Pancreas (tissue), 10 donors: ENCODE data around the gene GGT1. TPM values are rescaled to one million over a fixed set of nuclear protein-coding genes. Genes with fewer than 3 reads are reported as not detected.
"Not testable (repeated sequence)": the region's sequence is repeated elsewhere in the genome, so short reads cannot be mapped to it uniquely, and the experiment has no call there.

ENCODE experiments used
- ATAC-seq, 4 donors: fragments of 200-7000 bp; cut with Tn5 transposase; one replicate each; pipeline versions ENCODE4 v1.8.0 to v1.9.1; 2020; ENCODE audit warnings: mild to moderate bottlenecking in 4 of 4, moderate library complexity in 4 of 4
- DNase-seq, 6 donors: peaks; one replicate each; pipeline ENCODE4 v3.0.0-alpha.2; 2020
- FAIRE-seq: peaks from 2 replicates; lab custom pipeline; 2012; peaks lifted over from hg19 to GRCh38; lab: Jason Lieb, UNC
- H3K27ac ChIP-seq, 4 donors: fragments of 200-600 bp; sonication (generic); 1 replicate in 3 of 4; 2 replicates in 1 of 4; pipeline versions ENCODE4 v1.5.0 to v1.8.0; 2020
- H3K27me3 ChIP-seq, 4 donors: fragments of 200-600 bp; one replicate each; pipeline ENCODE4 v1.8.0; 2021
- H3K36me3 ChIP-seq, 3 donors: fragments of 200-600 bp; sonication (generic) in 1 of 3; one replicate each; pipeline versions ENCODE4 v1.5.0 to v1.8.0; 2020 to 2021
- H3K4me1 ChIP-seq, 3 donors: fragments of 200-600 bp; one replicate each; pipeline ENCODE4 v1.8.0; 2021
- H3K4me3 ChIP-seq, 4 donors: fragments of 200-600 bp; sonication (generic) in 2 of 4; one replicate each; pipeline versions ENCODE4 v1.5.0 to v1.8.0; 2020 to 2021
- H3K9me3 ChIP-seq, 4 donors: fragments of 200-600 bp; one replicate each; pipeline ENCODE4 v1.8.0; 2021
- whole genome bisulfite sequencing, 2 donors: extraction: QIAGEN DNeasy Blood & Tissue Kit; methylation state at CpG; one replicate each; pipeline ENCODE4 v1.1.7; 2013; 5-methylcytosine and 5-hydroxymethylcytosine counted together
- intact Hi-C, 3 donors: fragments of 100-400 bp; cut with DNase I; formaldehyde crosslinking; loops; one replicate each; pipeline versions ENCODE4 v1.11.1 to v1.14.2; 2022
- polyA plus RNA-seq, 2 donors: library from polyadenylated mRNA; stranded (reverse); fragments of 200-250 nt; gene quantifications; one replicate each; pipeline ENCODE4 v1.2.3, GENCODE V29; 2013
- total RNA-seq, 6 donors: library from RNA; stranded (reverse); fragmentation: NEBNext Ultra II Directional in 4 of 6; extraction: Animal tissue kit (Norgen Biotek cat#: 25700) in 4 of 6; gene quantifications; one replicate each; pipeline versions ENCODE4 v1.2.1 to v1.2.4, GENCODE V29; 2021 to 2023
- TF ChIP-seq, protein P1 (sequence below), 4 donors: fragments of 200-600 bp; sonication (generic) in 3 of 4; IDR thresholded peaks; one replicate each; pipeline versions ENCODE4 v1.5.0 to v1.8.0; 2021; ENCODE audit warnings: antibody characterized with exemption in 4 of 4
- donor health status: healthy with polysubstance abuse.
- donor health status: DM: no; HTN: no; CAD: no; lungs with moderate emphysema.
- donor health status: DM: no; HTN: no; CAD: no.
- donor health status: control.
- donor health status: control.
- donor health status: Bipolar disorder and iron deficiency.
- donor health status: DM: yes; HTN: yes; CAD: no.
- donor health status: DM: no; HTN: no; CAD: no.
- donor health status: DM: no; HTN: no; CAD: no.
- donor health status: DM: yes; HTN: yes; CAD: no.

The GGT1 gene
- total and polyA plus RNA-seq, 8 donors, result 23.5 to 195 (median 52.4) TPM

DNA sequence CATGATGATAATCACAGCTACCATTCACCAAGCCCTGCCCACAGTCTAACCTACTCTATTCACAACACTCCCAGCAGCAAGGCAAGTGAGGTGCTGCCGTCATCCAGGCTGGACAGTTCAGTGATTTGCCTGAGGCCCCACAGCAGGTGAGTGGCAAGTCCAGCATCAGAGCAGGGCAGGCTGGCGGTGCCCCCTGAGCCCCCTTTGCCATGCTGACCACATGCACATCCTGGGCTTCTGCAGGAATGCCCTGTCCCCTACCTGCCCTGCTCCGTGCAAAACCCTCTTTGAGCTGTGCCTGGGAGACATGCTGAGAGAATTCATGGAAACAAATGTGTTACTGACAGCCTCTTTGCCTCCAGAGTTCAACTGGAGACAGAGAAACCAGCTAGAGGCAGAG is 6.9 kb downstream of the GGT1 start:
- peak in 1 of 6 donors; percentile 20 for DNase-seq
- intact Hi-C loops, H3K4me1 ChIP-seq, H3K4me3 ChIP-seq, H3K27me3 ChIP-seq, FAIRE-seq, H3K27ac ChIP-seq, ATAC-seq, H3K36me3 ChIP-seq, H3K9me3 ChIP-seq: not testable (repeated sequence)
- WGBS, 2 donors, result 92 to 100% methylated on average over 2 to 3 of the region's 3 CpGs

DNA sequence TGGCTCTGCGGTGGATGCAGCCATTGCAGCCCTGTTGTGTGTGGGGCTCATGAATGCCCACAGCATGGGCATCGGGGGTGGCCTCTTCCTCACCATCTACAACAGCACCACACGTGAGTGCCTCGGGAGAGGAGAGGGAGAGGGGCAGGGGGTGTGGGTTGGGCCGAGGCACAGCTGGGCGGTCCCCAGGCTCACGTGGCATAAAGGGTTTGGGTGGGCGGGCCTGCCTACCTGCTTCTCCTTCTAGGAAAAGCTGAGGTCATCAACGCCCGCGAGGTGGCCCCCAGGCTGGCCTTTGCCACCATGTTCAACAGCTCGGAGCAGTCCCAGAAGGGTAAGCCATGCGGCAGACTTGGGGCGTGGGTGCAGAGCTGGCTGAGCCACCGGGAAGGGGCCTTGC is 11.8 kb downstream of the GGT1 start:
- FAIRE-seq, intact Hi-C loops, H3K27me3 ChIP-seq, H3K9me3 ChIP-seq, ATAC-seq, H3K36me3 ChIP-seq, H3K27ac ChIP-seq, H3K4me1 ChIP-seq, H3K4me3 ChIP-seq: not testable (repeated sequence)
- WGBS, 2 donors, result 87 to 91% methylated on average over 11 to 15 of the region's 15 CpGs
- DNase-seq, result peak in 1 of 6 donors; percentile 41

GRCh38 chr22:24621244-24621643 is 18.3 kb downstream of the GGT1 start:
- ATAC-seq, H3K4me3 ChIP-seq, H3K27me3 ChIP-seq, DNase-seq, FAIRE-seq, H3K4me1 ChIP-seq, H3K27ac ChIP-seq, H3K36me3 ChIP-seq, intact Hi-C loops, H3K9me3 ChIP-seq: not testable (repeated sequence)
- 70 to 78% methylated on average over 4 of the region's 5 CpGs for WGBS, 2 donors

GRCh38 chr22:24622596-24622995 is 19.6 kb downstream of the GGT1 start:
- H3K27me3 ChIP-seq, H3K4me1 ChIP-seq, H3K4me3 ChIP-seq, H3K9me3 ChIP-seq, H3K36me3 ChIP-seq, DNase-seq, ATAC-seq, H3K27ac ChIP-seq, FAIRE-seq, intact Hi-C loops: not testable (repeated sequence)
- 92 to 93% methylated on average over 2 of the region's 2 CpGs for WGBS, 2 donors

GRCh38 chr22:24627911-24628310 is 24.9 kb downstream of the GGT1 start:
- H3K4me1 ChIP-seq, intact Hi-C loops, DNase-seq, FAIRE-seq, ATAC-seq, H3K4me3 ChIP-seq, H3K9me3 ChIP-seq, H3K27ac ChIP-seq, H3K36me3 ChIP-seq, H3K27me3 ChIP-seq: not testable (repeated sequence)
- 75 to 90% methylated on average over 2 to 13 of the region's 16 CpGs for WGBS, 2 donors

- H3K27me3 ChIP-seq, H3K4me1 ChIP-seq, H3K9me3 ChIP-seq, H3K27ac ChIP-seq, intact Hi-C loops, ATAC-seq, H3K4me3 ChIP-seq, H3K36me3 ChIP-seq, FAIRE-seq, DNase-seq: not testable (repeated sequence)
- 56 to 65% methylated on average over 9 of the region's 11 CpGs for WGBS, 2 donors
- TF ChIP-seq, protein P1, sequence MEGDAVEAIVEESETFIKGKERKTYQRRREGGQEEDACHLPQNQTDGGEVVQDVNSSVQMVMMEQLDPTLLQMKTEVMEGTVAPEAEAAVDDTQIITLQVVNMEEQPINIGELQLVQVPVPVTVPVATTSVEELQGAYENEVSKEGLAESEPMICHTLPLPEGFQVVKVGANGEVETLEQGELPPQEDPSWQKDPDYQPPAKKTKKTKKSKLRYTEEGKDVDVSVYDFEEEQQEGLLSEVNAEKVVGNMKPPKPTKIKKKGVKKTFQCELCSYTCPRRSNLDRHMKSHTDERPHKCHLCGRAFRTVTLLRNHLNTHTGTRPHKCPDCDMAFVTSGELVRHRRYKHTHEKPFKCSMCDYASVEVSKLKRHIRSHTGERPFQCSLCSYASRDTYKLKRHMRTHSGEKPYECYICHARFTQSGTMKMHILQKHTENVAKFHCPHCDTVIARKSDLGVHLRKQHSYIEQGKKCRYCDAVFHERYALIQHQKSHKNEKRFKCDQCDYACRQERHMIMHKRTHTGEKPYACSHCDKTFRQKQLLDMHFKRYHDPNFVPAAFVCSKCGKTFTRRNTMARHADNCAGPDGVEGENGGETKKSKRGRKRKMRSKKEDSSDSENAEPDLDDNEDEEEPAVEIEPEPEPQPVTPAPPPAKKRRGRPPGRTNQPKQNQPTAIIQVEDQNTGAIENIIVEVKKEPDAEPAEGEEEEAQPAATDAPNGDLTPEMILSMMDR (IDR thresholded peaks at IDR 0.05), result peak in 3 of 4 donors; percentile 16 to 28 (median 17)
These were observed 26.1 kb downstream of the GGT1 start for GRCh38 chr22:24629069-24629468.

GRCh38 chr22:24630812-24631427 is 27.9 kb downstream of the GGT1 start:
- FAIRE-seq, H3K4me1 ChIP-seq, H3K9me3 ChIP-seq, H3K36me3 ChIP-seq, H3K27me3 ChIP-seq, intact Hi-C loops, ATAC-seq, H3K4me3 ChIP-seq, DNase-seq: not testable (repeated sequence)
- WGBS, 2 donors, result 43 to 53% methylated on average over 7 of the region's 7 CpGs
- H3K27ac ChIP-seq, result peak overlapping the region in 2 of 4 donors; percentile 33 to 44

- intact Hi-C loops, result not testable (repeated sequence)
These were observed 28.6 kb downstream of the GGT1 start for GRCh38 chr22:24631430-24632122.

DNA sequence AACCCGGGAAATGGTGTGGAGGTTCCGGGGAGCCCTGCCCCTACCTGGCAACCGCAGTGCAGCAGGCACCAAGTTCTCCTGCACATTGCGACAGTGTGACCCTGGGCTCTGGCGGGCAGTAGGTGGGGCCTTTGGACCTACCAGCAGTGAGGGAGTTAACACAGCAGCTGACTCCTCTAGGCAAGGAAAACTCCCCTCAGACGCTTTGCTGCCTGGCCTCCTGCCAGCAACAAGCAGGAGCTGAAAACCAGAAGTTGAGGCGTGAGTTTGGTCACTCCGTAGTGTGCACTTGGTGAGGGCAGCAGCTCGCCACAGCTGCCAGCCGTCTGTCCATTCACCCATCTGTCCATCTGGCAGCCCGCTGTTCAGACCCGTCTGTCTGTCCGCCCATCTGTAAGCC is 29.6 kb downstream of the GGT1 start:
- FAIRE-seq, H3K9me3 ChIP-seq, H3K36me3 ChIP-seq, H3K4me3 ChIP-seq, ATAC-seq, H3K4me1 ChIP-seq, intact Hi-C loops, H3K27ac ChIP-seq, H3K27me3 ChIP-seq: not testable (repeated sequence)
- DNase-seq, result peak in 1 of 6 donors; percentile 33
- WGBS, 2 donors, result 36 to 46% methylated on average over 10 to 13 of the region's 13 CpGs

More at GRCh38 chr22:24631430-24632122, 28.6 kb downstream of the GGT1 start:
- 55 to 56% methylated on average over 14 to 16 of the region's 16 CpGs for WGBS, 2 donors
- not testable (repeated sequence) for FAIRE-seq, ATAC-seq, H3K4me1 ChIP-seq, H3K9me3 ChIP-seq, H3K4me3 ChIP-seq, H3K36me3 ChIP-seq, H3K27me3 ChIP-seq
- DNase-seq, result peak in 4 of 6 donors; percentile 11 to 42 (median 30)
- peak overlapping the region in 2 of 4 donors; percentile 33 to 44 for H3K27ac ChIP-seq

DNA sequence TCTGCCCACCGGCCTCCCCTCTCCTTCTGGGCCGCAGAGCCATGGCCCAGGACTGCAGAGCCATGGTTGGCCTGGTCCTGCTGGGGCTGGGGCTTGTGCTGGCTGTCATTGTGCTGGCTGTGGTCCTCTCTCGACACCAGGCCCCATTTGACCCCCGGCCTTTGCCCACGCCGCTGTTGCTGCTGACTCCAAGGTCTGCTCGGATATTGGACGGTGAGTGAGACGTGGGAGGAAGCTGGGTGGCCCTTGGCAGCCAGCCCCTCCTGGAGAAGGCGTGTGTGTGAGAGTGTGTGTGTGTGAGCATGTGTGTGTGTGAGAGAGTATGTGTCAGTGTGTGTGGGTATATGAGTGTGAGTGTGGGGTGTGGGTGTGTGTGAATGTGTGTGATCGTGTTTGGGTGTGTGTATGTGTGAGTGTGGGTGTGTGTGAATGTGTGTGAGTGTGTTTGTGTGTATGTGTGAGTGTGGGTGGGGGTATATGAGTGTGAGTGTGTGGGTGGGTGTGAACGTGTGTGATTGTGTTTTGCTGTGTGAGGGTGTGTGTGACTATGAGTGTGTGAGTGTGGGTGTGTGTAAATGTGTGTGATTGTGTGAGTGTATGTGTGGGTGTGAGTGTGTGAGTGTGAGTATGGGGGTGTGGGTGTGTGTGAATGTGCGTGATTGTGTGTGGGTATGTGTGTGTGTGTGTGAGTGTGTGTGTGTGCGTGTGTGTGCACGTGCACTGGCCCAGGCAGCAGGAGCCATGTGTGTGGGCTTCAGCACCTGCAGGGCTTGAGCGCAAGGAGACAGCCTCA is 30.4 kb downstream of the GGT1 start:
- DNase-seq, ATAC-seq, H3K9me3 ChIP-seq, H3K36me3 ChIP-seq, H3K4me1 ChIP-seq, H3K4me3 ChIP-seq, intact Hi-C loops, H3K27ac ChIP-seq, FAIRE-seq, H3K27me3 ChIP-seq: not testable (repeated sequence)
- WGBS, 2 donors, result 73 to 74% methylated on average over 16 of the region's 16 CpGs
